H9 (cell line): ENCODE results near the gene STX8. TPM values are rescaled to one million over a fixed set of nuclear protein-coding genes. Genes with fewer than 3 reads are reported as not detected.

Experiments used
- DNase-seq: peaks from one replicate; pipeline ENCODE4 v3.0.0-alpha.2; 2017
- H2AFZ ChIP-seq: one replicate; pipeline ENCODE4 v1.6.1; 2013; ENCODE audit warnings: mild to moderate bottlenecking, low read length, control low read depth, moderate library complexity
- H2AK5ac ChIP-seq: 2 replicates; pipeline ENCODE4 v1.6.1; 2013; ENCODE audit warnings: low read length, control low read depth, mixed read lengths; ENCODE audit not compliant: insufficient read length
- H2BK120ac ChIP-seq: one replicate; pipeline ENCODE4 v1.6.1; 2013; ENCODE audit warnings: low read depth, mild to moderate bottlenecking, low read length, control low read depth, inconsistent platforms; ENCODE audit not compliant: poor library complexity, severe bottlenecking
- H2BK12ac ChIP-seq: 2 replicates; pipeline ENCODE4 v1.6.1; 2013; ENCODE audit warnings: low read length, control low read depth, mixed read lengths, low read depth; ENCODE audit not compliant: insufficient read length
- H2BK15ac ChIP-seq: 2 replicates; pipeline ENCODE4 v1.6.1; 2013; ENCODE audit warnings: low read depth, low read length, control low read depth
- H2BK20ac ChIP-seq: one replicate; pipeline ENCODE4 v1.6.1; 2013; ENCODE audit warnings: low read depth, mild to moderate bottlenecking, low read length, control low read depth, inconsistent platforms; ENCODE audit not compliant: poor library complexity, severe bottlenecking
- H2BK5ac ChIP-seq: 2 replicates; pipeline ENCODE4 v1.6.1; 2013; ENCODE audit warnings: low read length, control low read depth, mixed read lengths; ENCODE audit not compliant: insufficient read length
- H3K14ac ChIP-seq: 2 replicates; pipeline ENCODE4 v1.6.1; 2013; ENCODE audit warnings: low read length, control low read depth; ENCODE audit not compliant: insufficient read depth
- H3K18ac ChIP-seq: 2 replicates; pipeline ENCODE4 v1.6.1; 2013; ENCODE audit warnings: low read depth, mild to moderate bottlenecking, mixed read lengths, low read length, control low read depth; ENCODE audit not compliant: insufficient read length
- H3K23ac ChIP-seq: 2 replicates; pipeline ENCODE4 v1.6.1; 2013; ENCODE audit warnings: low read length, control low read depth, mixed read lengths, low read depth; ENCODE audit not compliant: insufficient read length
- H3K23me2 ChIP-seq: 2 replicates; pipeline ENCODE4 v1.6.1; 2013; ENCODE audit warnings: low read depth, mild to moderate bottlenecking, mixed read lengths, low read length, control low read depth; ENCODE audit not compliant: insufficient read length, poor library complexity, severe bottlenecking
- H3K27ac ChIP-seq: 2 replicates; pipeline ENCODE4 v1.5.1; 2013; ENCODE audit warnings: low read length, control low read depth, mixed read lengths, low read depth; ENCODE audit not compliant: insufficient read length
- H3K27me3 ChIP-seq: 2 replicates; pipeline ENCODE4 v1.6.1; 2013; ENCODE audit warnings: low read length, control low read depth, inconsistent platforms; ENCODE audit not compliant: insufficient read depth
- H3K4ac ChIP-seq: 2 replicates; pipeline ENCODE4 v1.6.1; 2013; ENCODE audit warnings: low read depth, mild to moderate bottlenecking, control low read depth, inconsistent platforms, low read length, moderate library complexity
- H3K4me1 ChIP-seq: 2 replicates; pipeline ENCODE4 v1.6.1; 2013; ENCODE audit warnings: low read length, control low read depth, inconsistent platforms; ENCODE audit not compliant: insufficient read depth
- H3K4me2 ChIP-seq: 2 replicates; pipeline ENCODE4 v1.6.1; 2013; ENCODE audit warnings: low read length, control low read depth, mixed read lengths; ENCODE audit not compliant: insufficient read length, insufficient read depth
- H3K56ac ChIP-seq: 2 replicates; pipeline ENCODE4 v1.6.1; 2013; ENCODE audit warnings: low read depth, mild to moderate bottlenecking, mixed read lengths, low read length, control low read depth; ENCODE audit not compliant: insufficient read length
- H3K79me1 ChIP-seq: 2 replicates; pipeline ENCODE4 v1.6.1; 2013; ENCODE audit warnings: low read depth, mild to moderate bottlenecking, moderate library complexity, low read length, control low read depth, inconsistent platforms; ENCODE audit not compliant: insufficient read depth, poor library complexity, severe bottlenecking
- H3K79me2 ChIP-seq: 2 replicates; pipeline ENCODE4 v1.6.1; 2013; ENCODE audit warnings: low read length, control low read depth, inconsistent platforms; ENCODE audit not compliant: insufficient read depth
- H3K9ac ChIP-seq: 2 replicates; pipeline ENCODE4 v1.6.1; 2013; ENCODE audit warnings: low read length, control low read depth, mixed read lengths; ENCODE audit not compliant: insufficient read length; ENCODE audit errors: extremely low read depth
- H3K9me3 ChIP-seq: one replicate; pipeline ENCODE4 v1.6.1; 2013; ENCODE audit warnings: low read depth, low read length, inconsistent platforms; ENCODE audit not compliant: control insufficient read depth
- H3T11ph ChIP-seq: one replicate; pipeline ENCODE4 v1.6.1; 2013; ENCODE audit warnings: mild to moderate bottlenecking, low read length, control low read depth, inconsistent platforms
- H4K20me1 ChIP-seq: one replicate; pipeline ENCODE4 v1.6.1; 2013; ENCODE audit not compliant: control insufficient read depth, insufficient read length, insufficient read depth
- H4K5ac ChIP-seq: 2 replicates; pipeline ENCODE4 v1.6.1; 2013; ENCODE audit warnings: low read depth, mild to moderate bottlenecking, mixed read lengths, low read length, control low read depth; ENCODE audit not compliant: insufficient read length
- H4K8ac ChIP-seq: replicated peaks from 2 replicates; pipeline ENCODE4 v1.6.1; 2013; ENCODE audit warnings: low read length, control low read depth, mixed read lengths, low read depth; ENCODE audit not compliant: insufficient read length
- H4K91ac ChIP-seq: 2 replicates; pipeline ENCODE4 v1.6.1; 2013; ENCODE audit warnings: low read depth, mild to moderate bottlenecking, moderate library complexity, mixed read lengths, low read length, control low read depth; ENCODE audit not compliant: insufficient read length
- H3K27ac Mint-ChIP-seq, 3 experiments: 2 replicates in 2 of 3; 3 replicates in 1 of 3; pipeline ENCODE4 v1.8.0; 2020 to 2021; ENCODE audit warnings: mixed read lengths in 3 of 3, mild to moderate bottlenecking in 1 of 3, moderate library complexity in 1 of 3
- H3K27me3 Mint-ChIP-seq: 2 replicates; pipeline ENCODE4 v1.8.0; 2021; ENCODE audit warnings: low read depth, mild to moderate bottlenecking, moderate library complexity, mixed read lengths
- H3K36me3 Mint-ChIP-seq, 3 experiments: 2 replicates in 2 of 3; 3 replicates in 1 of 3; pipeline ENCODE4 v1.8.0; 2020 to 2021; ENCODE audit warnings: low read depth in 3 of 3, mixed read lengths in 3 of 3; ENCODE audit not compliant: insufficient read depth in 1 of 3
- H3K4me1 Mint-ChIP-seq, 2 experiments: 2 replicates each; pipeline ENCODE4 v1.8.0; 2020; ENCODE audit warnings: mixed read lengths in 2 of 2
- H3K4me3 Mint-ChIP-seq, 2 experiments: 2 replicates in 1 of 2; 3 replicates in 1 of 2; pipeline ENCODE4 v1.8.0; 2020 to 2021; ENCODE audit warnings: mild to moderate bottlenecking in 2 of 2, mixed read lengths in 2 of 2, moderate library complexity in 1 of 2
- H3K9me3 Mint-ChIP-seq, 2 experiments: 2 replicates in 1 of 2; 3 replicates in 1 of 2; pipeline ENCODE4 v1.8.0; 2020; ENCODE audit warnings: mild to moderate bottlenecking in 2 of 2, mixed read lengths in 2 of 2, moderate library complexity in 1 of 2
- CTCF ChIP-seq: fragments of 200-600 bp; sonication (generic); conservative IDR thresholded peaks from 3 replicates; pipeline ENCODE4 v1.8.0; 2021; ENCODE audit warnings: antibody characterized with exemption, mild to moderate bottlenecking
- WGBS: extraction: QIAGEN DNeasy Blood & Tissue Kit; methylation state at CpG from one replicate; pipeline ENCODE4 v1.1.7; 2013; ENCODE audit warnings: missing lambda C conversion rate, low lambda C conversion rate, mixed read lengths; ENCODE audit not compliant: insufficient read length; ENCODE audit errors: extremely low coverage; 5-methylcytosine and 5-hydroxymethylcytosine counted together
- total RNA-seq: library from RNA; stranded (reverse); gene quantifications from 2 replicates; pipeline ENCODE4 v1.2.1, GENCODE V29; 2021

Gene STX8
- total RNA-seq, 1 experiment from 2014 or later: 55.1 TPM

GRCh38 chr17:9445424-9445823, 130.2 kb downstream of the STX8 start:
- Histone ChIP-seq H3T11ph (no peak overlapping the region), H3K56ac (no peak overlapping the region), H2AK5ac (no peak overlapping the region), H2BK15ac (no peak overlapping the region), H3K14ac (no peak overlapping the region), H2BK20ac (no peak overlapping the region), H4K5ac (no peak overlapping the region), H3K18ac (no peak overlapping the region), H4K20me1 (no peaks in the 10 kb centered on the region), H3K4ac (no peak overlapping the region), H3K79me2 (no peaks in the 10 kb centered on the region), H3K23ac (no peak overlapping the region), H3K9me3 (no peaks in the 10 kb centered on the region), H2AFZ (no peak overlapping the region), H3K27ac (no peak overlapping the region), H2BK12ac (no peak overlapping the region), H2BK5ac (no peak overlapping the region), H3K4me2 (no peak overlapping the region), H3K23me2 (no peaks in the 10 kb centered on the region), H2BK120ac (no peak overlapping the region), H3K27me3 (no peaks in the 10 kb centered on the region), H3K9ac (no peak overlapping the region), H4K91ac (no peak overlapping the region), H4K8ac (no peak overlapping the region), H3K4me1 (peaks cover 3% of the 10 kb centered on the region), H3K79me1 (no peaks in the 10 kb centered on the region)
- WGBS: no CpG with 5 or more reads among the region's 7 CpGs
- Mint-ChIP-seq H3K4me1 (peaks cover 7% of the 10 kb centered on the region in 2 experiments), H3K9me3 (no peaks in the 10 kb centered on the region; a peak in 1 of 5 replicates), H3K27ac (no peak overlapping the region), H3K36me3 (peaks cover 2 to 9% (median 2%) of the 10 kb centered on the region in 3 experiments; a peak in 4 of 7 replicates), H3K4me3 (no peak overlapping the region), H3K27me3 (no peaks in the 10 kb centered on the region)
- TF ChIP-seq CTCF: no peak
- no peak for DNase-seq
